Endothelial cell of umbilical vein (primary cell): ENCODE results near the gene RAB6B. TPM values are rescaled to one million over a fixed set of nuclear protein-coding genes. Genes with fewer than 3 reads are reported as not detected.

Experiments
- BruUV-seq: library from RNA; stranded (reverse); fragments of 400-500 nt; replicated peaks from 2 replicates; lab custom pipeline; 2021; lab: Mats Ljungman, UMichigan
- CTCF ChIA-PET: fragments of 300-600, 350-600 bp; sonication (Branson Sonifier 250); formaldehyde crosslinking; loops from one replicate; lab custom pipeline; 2021; ENCODE audit warnings: antibody characterized with exemption, inconsistent platforms; lab: Charles Lee
- POLR2A ChIA-PET: fragments of 300-600, 350-600 bp; sonication (Branson Sonifier 250); formaldehyde crosslinking; loops from one replicate; lab custom pipeline; 2021; ENCODE audit warnings: antibody characterized with exemption, inconsistent platforms; lab: Charles Lee
- DNase-seq: peaks from one replicate; pipeline ENCODE4 v3.0.0-alpha.2; 2011; ENCODE audit warnings: low read depth, low spot score
- FAIRE-seq: peaks from 2 replicates; lab custom pipeline; 2011; peaks lifted over from hg19 to GRCh38; lab: Jason Lieb, UNC
- H2AFZ ChIP-seq: 2 replicates; pipeline ENCODE4 v1.6.0; 2012; ENCODE audit warnings: low read depth, low read length, control low read depth, inconsistent platforms
- H3K27ac ChIP-seq: 2 replicates; pipeline ENCODE4 v1.5.1; 2011; ENCODE audit warnings: low read depth, mild to moderate bottlenecking, control low read depth, low read length, moderate library complexity; ENCODE audit not compliant: insufficient read depth
- H3K27me3 ChIP-seq, 2 experiments: 2 replicates each; pipeline versions ENCODE4 v1.6.0 to v1.6.1; 2011; ENCODE audit warnings: low read length in 2 of 2, mixed read lengths in 1 of 2; ENCODE audit not compliant: control insufficient read depth in 2 of 2, insufficient read depth in 2 of 2
- H3K36me3 ChIP-seq, 2 experiments: 2 replicates in 1 of 2; 3 replicates in 1 of 2; pipeline ENCODE4 v1.5.1; 2011; ENCODE audit warnings: low read length in 2 of 2, mild to moderate bottlenecking in 1 of 2, moderate library complexity in 1 of 2; ENCODE audit not compliant: control insufficient read depth in 2 of 2, insufficient read depth in 2 of 2; ENCODE audit errors: extremely low read depth in 1 of 2
- H3K4me1 ChIP-seq: 3 replicates; pipeline ENCODE4 v1.5.1; 2011; ENCODE audit warnings: mild to moderate bottlenecking, low read length; ENCODE audit not compliant: control insufficient read depth, insufficient read depth; ENCODE audit errors: extremely low read depth
- H3K4me2 ChIP-seq: 2 replicates; pipeline ENCODE4 v1.6.1; 2011; ENCODE audit warnings: low read length, control low read depth, mixed read lengths; ENCODE audit not compliant: insufficient read depth
- H3K4me3 ChIP-seq, 3 experiments: fragments of 200-600 bp in 1 of 3; sonication (generic), shearing (Covaris generic) in 1 of 3; replicated peaks in 1 of 3; 2 replicates each; pipeline ENCODE4 v1.5.1; 2011 to 2016; ENCODE audit warnings: control low read depth in 3 of 3, low read length in 3 of 3, mild to moderate bottlenecking in 2 of 3, inconsistent platforms in 1 of 3, low read depth in 1 of 3, moderate library complexity in 1 of 3; ENCODE audit not compliant: insufficient read depth in 1 of 3
- H3K79me2 ChIP-seq: 2 replicates; pipeline ENCODE4 v1.6.0; 2012; ENCODE audit warnings: low read length, inconsistent platforms; ENCODE audit not compliant: control insufficient read depth, insufficient read depth
- H3K9ac ChIP-seq: replicated peaks from 2 replicates; pipeline ENCODE3; 2011; ENCODE audit warnings: low read length, control low read depth; ENCODE audit not compliant: insufficient read depth; ENCODE audit errors: extremely low read depth
- H3K9me1 ChIP-seq: replicated peaks from 3 replicates; pipeline ENCODE4 v1.6.0; 2011; ENCODE audit warnings: mild to moderate bottlenecking, low read length; ENCODE audit not compliant: control insufficient read depth, insufficient read depth; ENCODE audit errors: extremely low read depth
- H3K9me3 ChIP-seq: replicated peaks from 2 replicates; pipeline ENCODE4 v1.5.1; 2012; ENCODE audit warnings: low read length, inconsistent platforms; ENCODE audit not compliant: control insufficient read depth, insufficient read depth
- H4K20me1 ChIP-seq: replicated peaks from 2 replicates; pipeline ENCODE3; 2011; ENCODE audit warnings: mild to moderate bottlenecking, low read length; ENCODE audit not compliant: control insufficient read depth, insufficient read depth; ENCODE audit errors: extremely low read depth
- EZH2 ChIP-seq: IDR thresholded peaks from 2 replicates; pipeline ENCODE4 v1.6.1; 2012; ENCODE audit warnings: borderline replicate concordance, low read depth, mild to moderate bottlenecking, moderate library complexity, low read length, inconsistent platforms; ENCODE audit not compliant: severe bottlenecking
- FOS ChIP-seq: IDR thresholded peaks from 2 replicates; pipeline ENCODE4 v1.6.1; 2011; ENCODE audit warnings: mild to moderate bottlenecking, low read length, moderate library complexity, borderline replicate concordance; ENCODE audit not compliant: insufficient read depth
- GATA2 ChIP-seq: IDR thresholded peaks from 2 replicates; pipeline ENCODE4 v1.7.0; 2011; ENCODE audit warnings: low read depth, mild to moderate bottlenecking, moderate library complexity, mixed read lengths, low read length; ENCODE audit not compliant: insufficient read length, insufficient read depth
- JUN ChIP-seq: IDR thresholded peaks from 2 replicates; pipeline ENCODE4 v1.6.1; 2011; ENCODE audit warnings: borderline replicate concordance, low read depth; ENCODE audit not compliant: insufficient read length, insufficient read depth
- MYC ChIP-seq: IDR thresholded peaks from one replicate; pipeline ENCODE4 v1.6.1; 2011; ENCODE audit warnings: mild to moderate bottlenecking, low read depth, low read length
- POLR2A ChIP-seq: IDR thresholded peaks from 2 replicates; pipeline ENCODE4 v1.6.1; 2012; ENCODE audit warnings: low read depth, mild to moderate bottlenecking, control low read depth, low read length
- POLR2AphosphoS5 ChIP-seq: IDR thresholded peaks from 2 replicates; pipeline ENCODE4 v1.6.1; 2012; ENCODE audit warnings: low read depth, mild to moderate bottlenecking, control low read depth, low read length, moderate library complexity; ENCODE audit not compliant: insufficient read depth
- dilution Hi-C: fragments of 300-500 bp; cut with MboI; formaldehyde crosslinking; loops from one replicate; pipeline ENCODE4 v1.15.0; 2019; ENCODE audit warnings: low sequenced_read_pairs; ENCODE audit not compliant: extremely low pct_ligation_motif_present
- intact Hi-C: fragments of 100-400 bp; cut with micrococcal nuclease; formaldehyde crosslinking; loops from one replicate; pipeline ENCODE4 v1.10.0; 2022
- polyA plus RNA-seq, 4 experiments: library from polyadenylated mRNA; depleted of rRNA in 3 of 4; stranded (reverse) in 3 of 4; unstranded in 1 of 4; fragments of >200 nt; gene quantifications; 2 replicates each; pipeline versions ENCODE4 v1.2.1 to v1.2.3, GENCODE V29; 2011 to 2012; ENCODE audit warnings: missing spikeins in 1 of 4
- total RNA-seq: library from RNA; stranded (reverse); gene quantifications from 2 replicates; pipeline ENCODE4 v1.2.3, GENCODE V29; 2021
- TF ChIP-seq, protein P1 (sequence below), 2 donors: IDR thresholded peaks; 1 replicate in 1 of 2; 2 replicates in 1 of 2; pipeline ENCODE4 v1.5.1; 2011; ENCODE audit warnings: low read length in 2 of 2, mild to moderate bottlenecking in 2 of 2, moderate library complexity in 2 of 2, control low read depth in 1 of 2, inconsistent platforms in 1 of 2, low read depth in 1 of 2; ENCODE audit not compliant: insufficient read depth in 1 of 2; ENCODE audit errors: extremely low read depth in 1 of 2
- TF ChIP-seq, protein P2 (sequence below): IDR thresholded peaks from 2 replicates; pipeline ENCODE4 v1.6.1; 2011; ENCODE audit not compliant: insufficient read depth, insufficient read length

Gene RAB6B
- total and polyA plus RNA-seq, 2 donors (not counting 3 experiments of a cell fraction or from before 2014, with no cell fraction given) = 1.7 to 6.7 TPM

DNA sequence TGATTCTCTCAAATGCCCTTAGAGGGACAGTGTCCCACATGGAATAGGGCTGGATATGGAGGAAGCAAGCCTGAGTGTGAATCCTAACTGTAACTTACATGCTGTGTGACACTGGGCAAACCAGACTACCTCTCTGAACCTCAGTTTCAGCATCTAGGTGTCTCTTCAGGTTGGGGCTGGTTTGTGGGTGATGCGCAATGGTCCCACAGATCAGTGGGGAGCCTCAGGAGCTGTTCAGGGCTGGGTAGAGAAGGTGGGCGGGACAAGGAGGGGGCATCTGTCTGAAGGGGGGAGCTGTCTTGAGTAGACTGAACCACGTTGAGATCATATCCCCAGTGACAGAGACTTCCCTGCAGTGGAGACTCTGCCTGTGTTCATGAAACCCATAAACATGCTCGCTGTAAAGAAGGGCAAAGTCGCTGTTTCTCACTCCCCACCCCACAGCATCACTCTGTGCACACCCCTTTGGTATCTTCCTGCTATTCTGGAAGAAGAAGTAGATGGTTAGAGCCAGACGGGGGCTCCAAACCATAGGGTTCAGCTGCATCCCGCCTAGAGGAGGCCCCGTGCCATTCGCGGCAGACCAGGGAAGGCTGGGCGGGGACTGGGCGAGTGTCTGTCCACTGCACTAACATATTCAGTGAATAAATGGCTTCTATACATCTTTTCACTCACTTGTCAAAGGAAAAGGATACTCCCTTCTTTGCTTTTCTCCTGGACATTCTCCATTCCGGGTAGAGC lies 61.6 kb downstream of the RAB6B start:
- CTCF ChIA-PET = no interaction called here
- dilution Hi-C loops (no loop called here), intact Hi-C loops (no loop called here)
- Histone ChIP-seq H3K4me1 (no peaks in the 10 kb centered on the region), H3K4me2 (no peak overlapping the region), H2AFZ (no peak overlapping the region), H3K4me3 (no peak overlapping the region), H4K20me1 (no peaks in the 10 kb centered on the region), H3K9me3 (no peaks in the 10 kb centered on the region), H3K9me1 (no peaks in the 10 kb centered on the region), H3K27ac (no peak overlapping the region), H3K36me3 (no peaks in the 10 kb centered on the region), H3K79me2 (no peaks in the 10 kb centered on the region), H3K9ac (no peak overlapping the region), H3K27me3 (no peaks in the 10 kb centered on the region)
- POLR2A ChIA-PET = no interaction called here
- no TSS peak for BruUV-seq
- DNase-seq (no peak), FAIRE-seq (no peak)
- TF ChIP-seq, protein P1, sequence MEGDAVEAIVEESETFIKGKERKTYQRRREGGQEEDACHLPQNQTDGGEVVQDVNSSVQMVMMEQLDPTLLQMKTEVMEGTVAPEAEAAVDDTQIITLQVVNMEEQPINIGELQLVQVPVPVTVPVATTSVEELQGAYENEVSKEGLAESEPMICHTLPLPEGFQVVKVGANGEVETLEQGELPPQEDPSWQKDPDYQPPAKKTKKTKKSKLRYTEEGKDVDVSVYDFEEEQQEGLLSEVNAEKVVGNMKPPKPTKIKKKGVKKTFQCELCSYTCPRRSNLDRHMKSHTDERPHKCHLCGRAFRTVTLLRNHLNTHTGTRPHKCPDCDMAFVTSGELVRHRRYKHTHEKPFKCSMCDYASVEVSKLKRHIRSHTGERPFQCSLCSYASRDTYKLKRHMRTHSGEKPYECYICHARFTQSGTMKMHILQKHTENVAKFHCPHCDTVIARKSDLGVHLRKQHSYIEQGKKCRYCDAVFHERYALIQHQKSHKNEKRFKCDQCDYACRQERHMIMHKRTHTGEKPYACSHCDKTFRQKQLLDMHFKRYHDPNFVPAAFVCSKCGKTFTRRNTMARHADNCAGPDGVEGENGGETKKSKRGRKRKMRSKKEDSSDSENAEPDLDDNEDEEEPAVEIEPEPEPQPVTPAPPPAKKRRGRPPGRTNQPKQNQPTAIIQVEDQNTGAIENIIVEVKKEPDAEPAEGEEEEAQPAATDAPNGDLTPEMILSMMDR (IDR thresholded peaks at IDR 0.05; ENCODE audit: extremely low read depth in 1 of 2, insufficient read depth in 1 of 2, low read depth in 1 of 2, low read length in 2 of 2) = no peak
- TF ChIP-seq MYC = no peak
- no peak for TF ChIP-seq EZH2
- no peak for TF ChIP-seq POLR2A
- TF ChIP-seq GATA2 = no peak
- TF ChIP-seq POLR2AphosphoS5 = no peak
- TF ChIP-seq JUN = no peak
- TF ChIP-seq FOS = no peak
- TF ChIP-seq, protein P2, sequence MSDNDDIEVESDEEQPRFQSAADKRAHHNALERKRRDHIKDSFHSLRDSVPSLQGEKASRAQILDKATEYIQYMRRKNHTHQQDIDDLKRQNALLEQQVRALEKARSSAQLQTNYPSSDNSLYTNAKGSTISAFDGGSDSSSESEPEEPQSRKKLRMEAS = no peak
